Ramos (cell line): ENCODE data around the gene STC2.
"Not testable (repeated sequence)": the region's sequence is repeated elsewhere in the genome, so short reads cannot be mapped to it uniquely, and the experiment has no call there.

ENCODE experiments used
- in situ Hi-C: fragments of 300-500 bp; cut with MboI; formaldehyde crosslinking; loops from one replicate; pipeline ENCODE4 v1.14.3; 2022; ENCODE audit warnings: low sequenced_read_pairs; ENCODE audit not compliant: unreplicated experiment

The STC2 gene, protein sequence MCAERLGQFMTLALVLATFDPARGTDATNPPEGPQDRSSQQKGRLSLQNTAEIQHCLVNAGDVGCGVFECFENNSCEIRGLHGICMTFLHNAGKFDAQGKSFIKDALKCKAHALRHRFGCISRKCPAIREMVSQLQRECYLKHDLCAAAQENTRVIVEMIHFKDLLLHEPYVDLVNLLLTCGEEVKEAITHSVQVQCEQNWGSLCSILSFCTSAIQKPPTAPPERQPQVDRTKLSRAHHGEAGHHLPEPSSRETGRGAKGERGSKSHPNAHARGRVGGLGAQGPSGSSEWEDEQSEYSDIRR

DNA sequence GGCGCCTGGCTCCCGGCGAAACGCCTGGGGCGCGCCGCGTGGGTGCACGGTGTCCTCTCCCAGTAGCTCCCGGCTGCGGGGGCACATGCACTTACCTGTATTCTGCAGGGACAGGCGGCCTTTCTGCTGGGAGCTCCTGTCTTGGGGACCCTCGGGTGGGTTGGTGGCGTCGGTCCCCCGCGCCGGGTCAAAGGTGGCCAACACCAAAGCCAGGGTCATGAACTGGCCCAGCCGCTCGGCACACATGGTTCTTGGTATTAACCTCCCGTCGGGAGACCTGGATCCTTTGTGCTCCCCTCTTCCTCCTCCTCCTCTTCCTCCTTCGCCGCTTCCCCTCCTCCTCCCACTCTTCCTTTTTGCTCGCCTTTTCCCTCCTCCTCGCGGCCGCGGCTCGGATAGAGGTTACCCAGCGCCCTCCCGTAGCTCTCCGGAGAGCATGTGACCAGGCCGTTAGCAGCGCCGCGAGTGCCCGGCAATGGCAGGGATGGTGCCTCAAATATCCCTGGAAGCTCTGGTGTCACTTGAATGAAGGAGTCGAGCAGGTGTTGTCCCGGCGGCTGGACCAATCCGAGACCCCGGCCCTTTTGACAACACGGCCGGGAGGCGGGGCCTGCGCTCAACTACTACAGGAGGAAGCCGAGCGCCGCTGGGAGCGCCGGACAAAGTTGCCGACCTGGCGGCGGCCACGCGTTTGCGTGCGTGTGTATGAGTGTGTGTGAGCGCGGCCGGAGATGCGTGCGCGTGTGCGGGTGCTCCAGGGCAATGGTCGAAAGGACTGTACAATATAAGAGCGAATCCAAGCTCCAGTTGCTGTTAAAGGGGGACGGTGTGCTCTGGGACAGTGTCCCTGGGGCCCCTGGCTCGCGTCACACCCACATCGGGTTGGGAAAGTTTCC is at the start of gene STC2:
TSS of gene STC2 (minus strand) at position 467 of the 896 bp plus-strand sequence. CDS start at position 246, 221 bp downstream.
- in situ Hi-C loops: loop anchor here (25.0 kb wide), 1 partner anchor 616 kb away; no protein-coding TSS in a partner anchor

GRCh38 chr5:173371400-173371799 is 43.2 kb upstream of the STC2 start:
- in situ Hi-C loops: no loop called here

DNA sequence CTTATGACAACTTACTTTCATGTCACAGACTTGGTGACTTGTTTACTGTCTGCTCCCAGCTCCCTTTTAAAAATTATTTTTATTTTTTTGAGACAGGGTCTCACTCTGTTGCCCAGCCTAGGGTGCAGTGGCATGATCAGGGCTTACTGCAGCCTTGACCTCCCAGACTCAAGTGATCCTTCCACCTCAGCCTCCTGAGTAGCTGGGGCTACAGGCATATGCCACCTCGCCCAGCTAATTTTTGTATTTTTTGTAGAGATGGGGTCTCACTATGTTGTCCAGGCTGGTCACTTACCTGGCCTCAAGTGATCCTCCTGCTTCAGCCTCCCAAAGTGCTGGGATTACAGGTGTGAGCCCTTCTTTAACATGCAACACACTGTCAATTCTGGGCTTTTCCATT is 35.2 kb upstream of the STC2 start:
- in situ Hi-C loops: not testable (repeated sequence)

- in situ Hi-C loops: no loop called here
Measured at GRCh38 chr5:173355561-173355960, 27.3 kb upstream of the STC2 start.

GRCh38 chr5:173354645-173355044 is 26.4 kb upstream of the STC2 start:
- in situ Hi-C loops: no loop called here

DNA sequence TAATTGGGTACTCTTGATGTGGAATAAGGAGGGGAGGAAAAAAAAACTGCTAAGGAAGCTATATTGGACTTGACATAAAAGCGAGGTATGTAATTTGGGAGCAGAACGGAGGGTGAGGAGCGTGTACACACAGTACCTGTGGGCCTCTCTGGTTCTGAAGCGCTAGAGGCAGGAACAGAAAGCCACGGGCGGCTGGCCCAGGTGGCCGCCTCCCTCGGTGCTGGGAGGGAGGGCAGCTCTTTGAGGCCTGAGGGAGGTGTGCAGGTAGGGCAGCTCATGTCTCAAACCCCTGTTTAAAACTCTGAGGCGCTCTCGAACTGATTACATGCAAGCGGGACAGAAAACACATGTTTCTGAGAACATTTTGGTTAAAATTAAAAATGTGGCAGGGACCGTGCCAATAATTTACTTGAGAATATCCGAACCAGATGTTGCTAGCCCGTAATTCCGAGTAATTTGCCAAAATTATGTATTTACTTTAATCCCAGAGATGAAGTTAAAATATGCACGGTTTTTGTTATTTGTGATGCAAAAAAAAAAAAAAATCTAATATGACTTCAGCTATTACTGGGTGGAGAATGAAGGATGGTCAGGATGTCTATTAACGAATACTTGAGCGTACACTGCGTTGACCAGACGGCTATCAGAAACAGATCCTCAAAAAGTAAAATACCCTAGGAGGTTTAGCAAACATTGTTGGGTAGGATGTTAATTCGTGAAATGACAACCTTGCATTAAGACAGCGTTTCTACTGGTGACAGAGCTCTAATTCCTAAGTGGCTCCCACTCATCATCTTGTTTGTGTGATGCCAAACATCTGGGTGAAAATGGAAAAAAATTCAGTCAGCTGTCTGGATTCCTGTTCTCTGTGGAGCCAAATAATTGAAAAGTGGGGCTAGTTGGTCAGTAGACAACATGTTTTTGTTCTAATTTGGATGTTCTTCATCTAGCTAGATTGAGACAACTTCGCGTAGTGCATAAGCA is 24.4 kb upstream of the STC2 start:
- in situ Hi-C loops: no loop called here

- in situ Hi-C loops: loop anchor here (25.0 kb wide), 1 partner anchor 631 kb away; no protein-coding TSS in a partner anchor
Measured at GRCh38 chr5:173342813-173343755, 14.9 kb upstream of the STC2 start.

- in situ Hi-C loops: loop anchor here (25.0 kb wide), 1 partner anchor 630 kb away; no protein-coding TSS in a partner anchor
Measured at GRCh38 chr5:173341961-173342430, 13.8 kb upstream of the STC2 start.

- in situ Hi-C loops: loop anchor here (25.0 kb wide), 1 partner anchor 629 kb away; no protein-coding TSS in a partner anchor
Measured at GRCh38 chr5:173340984-173341383, 12.8 kb upstream of the STC2 start.

- in situ Hi-C loops: loop anchor here (25.0 kb wide), 1 partner anchor 628 kb away; no protein-coding TSS in a partner anchor
Measured at GRCh38 chr5:173340451-173340850, 12.2 kb upstream of the STC2 start.

DNA sequence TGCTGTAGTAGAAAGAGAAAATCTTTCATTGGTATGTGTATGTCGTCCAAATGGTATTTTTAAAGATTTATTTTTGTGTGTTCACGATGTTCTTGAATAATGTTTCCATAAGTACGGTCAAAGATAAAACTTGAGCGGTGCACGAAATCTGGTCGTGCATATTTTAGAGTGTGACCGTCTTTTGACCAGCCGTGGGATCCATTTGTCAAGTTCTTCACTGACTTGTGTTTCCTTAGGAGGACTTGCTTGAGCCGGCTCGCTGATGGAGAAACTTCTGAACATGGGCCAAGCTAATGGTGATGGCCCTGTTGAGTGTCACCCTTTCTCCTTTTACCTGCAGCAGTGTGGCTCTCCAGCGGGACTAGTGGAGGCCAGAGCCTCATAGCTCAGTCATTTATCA is 11.1 kb upstream of the STC2 start:
- in situ Hi-C loops: loop anchor here (5.0 to 25.0 kb wide), 2 partner anchors 47 to 627 kb away; no protein-coding TSS in a partner anchor

GRCh38 chr5:173338380-173339015 is 10.3 kb upstream of the STC2 start:
- in situ Hi-C loops: loop anchor here (5.0 to 25.0 kb wide), 2 partner anchors 46 to 626 kb away; no protein-coding TSS in a partner anchor

DNA sequence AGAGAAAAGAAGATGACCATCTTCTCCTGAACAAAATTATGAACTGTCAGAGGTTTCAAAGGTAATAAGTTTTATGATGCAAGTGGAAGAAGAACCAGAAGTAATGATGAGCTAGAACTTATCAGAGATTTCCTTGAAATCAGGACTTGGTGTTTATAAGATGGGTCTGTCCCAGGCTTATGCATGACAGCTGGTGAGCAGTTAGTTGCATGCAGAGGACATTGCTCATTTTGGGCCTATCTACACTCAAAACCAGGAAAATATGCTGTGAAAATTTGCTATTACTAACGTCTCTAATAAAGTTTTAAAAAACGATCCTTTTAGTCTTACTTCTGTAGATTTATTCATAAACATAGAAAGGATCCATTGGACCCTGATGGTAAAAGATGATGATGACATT is 6.6 kb upstream of the STC2 start:
- in situ Hi-C loops: loop anchor here (5.0 to 25.0 kb wide), 2 partner anchors 43 to 623 kb away; no protein-coding TSS in a partner anchor

GRCh38 chr5:173333925-173334661 is 5.9 kb upstream of the STC2 start:
- in situ Hi-C loops: loop anchor here (25.0 kb wide), 1 partner anchor 622 kb away; no protein-coding TSS in a partner anchor

- in situ Hi-C loops: loop anchor here (25.0 kb wide), 1 partner anchor 620 kb away; no protein-coding TSS in a partner anchor
Measured at GRCh38 chr5:173331956-173332479, 3.8 kb upstream of the STC2 start.

- in situ Hi-C loops: loop anchor here (25.0 kb wide), 1 partner anchor 619 kb away; no protein-coding TSS in a partner anchor
Measured at GRCh38 chr5:173331287-173331686, 3.1 kb upstream of the STC2 start.
